ENCODE results near the gene FSIP1. TPM values are rescaled to one million over a fixed set of nuclear protein-coding genes. Genes with fewer than 3 reads are reported as not detected.
A peak's percentile ranks its signal among the peaks of the same experiment; 100 is the strongest.

The FSIP1 gene
- total RNA-seq, 6 experiments from 2014 or later = 0.07 to 0.74 (median 0.35) TPM; not detected in 1

- Histone ChIP-seq H3K27ac (no peak overlapping the region), H3K27me3 (no peaks in the 10 kb centered on the region), H3K4me1 (peaks cover 0 to 33% (median 16%) of the 10 kb centered on the region in 4 donors), H3K9me3 (no peaks in the 10 kb centered on the region), H3K4me3 (no peak overlapping the region), H3K36me3 (peaks cover 0 to 47% (median 20%) of the 10 kb centered on the region in 4 donors)
- 69% methylated on average over 4 of the region's 4 CpGs for WGBS (ENCODE audit: insufficient coverage, low coverage, low lambda C conversion rate, missing lambda C conversion rate)
- no peak for ATAC-seq
- intact Hi-C loops (cut with DNase I) = no loop called here
- no peak for TF ChIP-seq CTCF (IDR thresholded peaks at IDR 0.05)
- no peak for DNase-seq
These were observed 197.2 kb downstream of the FSIP1 start for GRCh38 chr15:39585389-39585841.

- DNase-seq (no peak), ATAC-seq (no peak)
- Histone ChIP-seq H3K27me3 (no peaks in the 10 kb centered on the region), H3K27ac (no peak overlapping the region), H3K4me1 (peaks cover 0 to 37% (median 16%) of the 10 kb centered on the region in 4 donors), H3K9me3 (no peaks in the 10 kb centered on the region), H3K4me3 (no peak overlapping the region), H3K36me3 (peaks cover 0 to 43% (median 17%) of the 10 kb centered on the region in 4 donors)
- intact Hi-C loops (cut with DNase I) = no loop called here
- TF ChIP-seq POLR2A (IDR thresholded peaks at IDR 0.05) = no peak
- WGBS (ENCODE audit: insufficient coverage, low coverage, low lambda C conversion rate, missing lambda C conversion rate) = 62% methylated on average over 3 of the region's 3 CpGs
These were observed 197.8 kb downstream of the FSIP1 start for GRCh38 chr15:39584662-39585388.

GRCh38 chr15:39584266-39584659 lies 198.4 kb downstream of the FSIP1 start:
- Histone ChIP-seq H3K27ac (no peak overlapping the region), H3K4me3 (peak overlapping the region; percentile 6 to 53 (median 6)), H3K27me3 (no peaks in the 10 kb centered on the region), H3K9me3 (no peaks in the 10 kb centered on the region), H3K4me1 (peaks cover 0 to 40% (median 16%) of the 10 kb centered on the region in 4 donors), H3K36me3 (peaks cover 0 to 38% (median 14%) of the 10 kb centered on the region in 4 donors)
- 62% methylated on average over 6 of the region's 7 CpGs for WGBS (ENCODE audit: insufficient coverage, low coverage, low lambda C conversion rate, missing lambda C conversion rate)
- ATAC-seq = no peak
- no peak for DNase-seq
- TF ChIP-seq POLR2A (IDR thresholded peaks at IDR 0.05) (no peak), CTCF (IDR thresholded peaks at IDR 0.05) (no peak)
- intact Hi-C loops (cut with DNase I) = no loop called here

GRCh38 chr15:39583596-39584265 lies 198.9 kb downstream of the FSIP1 start:
- peaks cover 0 to 38% (median 16%) of the 10 kb centered on the region in 4 donors for H3K4me1 ChIP-seq
- H3K27ac ChIP-seq = no peak overlapping the region
- no peak for DNase-seq

More at GRCh38 chr15:39583596-39584265, 198.9 kb downstream of the FSIP1 start:
- Histone ChIP-seq H3K4me3 (peak overlapping the region; percentile 48 to 58 (median 53)), H3K9me3 (no peaks in the 10 kb centered on the region), H3K36me3 (peaks cover 0 to 36% (median 14%) of the 10 kb centered on the region in 4 donors), H3K27me3 (no peaks in the 10 kb centered on the region)
- no peak for ATAC-seq
- intact Hi-C loops (cut with DNase I) = no loop called here
- peak; percentile 8 to 29 (median 19) for TF ChIP-seq CTCF (IDR thresholded peaks at IDR 0.05)
- no peak for TF ChIP-seq POLR2A (IDR thresholded peaks at IDR 0.05)
- WGBS (ENCODE audit: insufficient coverage, low coverage, low lambda C conversion rate, missing lambda C conversion rate) = 71% methylated on average over 10 of the region's 13 CpGs
